HepG2 (cell line): ENCODE measurements around the gene MRPL38. TPM values are rescaled to one million over a fixed set of nuclear protein-coding genes. Genes with fewer than 3 reads are reported as not detected.
A peak's percentile ranks its signal among the peaks of the same experiment; 100 is the strongest.
"Not testable (repeated sequence)": the region's sequence is repeated elsewhere in the genome, so short reads cannot be mapped to it uniquely, and the experiment has no call there.

Experiments used
- ATAC-seq: fragments of 200-7000 bp; cut with Tn5 transposase; 3 replicates; pipeline ENCODE4 v1.9.1; 2020; ENCODE audit warnings: mild to moderate bottlenecking, moderate library complexity
- BruUV-seq: library from RNA; stranded (reverse); fragments of 400-500 nt; replicated peaks from 2 replicates; lab custom pipeline; 2021; lab: Mats Ljungman, UMichigan
- CTCF ChIA-PET: fragments of 300-600 bp; formaldehyde crosslinking; extraction: SDS; loops from one replicate; lab custom pipeline; 2021; ENCODE audit warnings: low total read pairs, inconsistent platforms, low intra/inter-chr PET ratio; lab: Yijun Ruan, JAX
- POLR2A ChIA-PET: fragments of 350-600 bp; sonication (Branson Sonifier 250); formaldehyde crosslinking; loops from one replicate; lab custom pipeline; 2020; ENCODE audit warnings: antibody characterized with exemption, inconsistent platforms; lab: Yijun Ruan, JAX
- DNase-seq: peaks from one replicate; pipeline ENCODE4 v3.0.0-alpha.2; 2015; ENCODE audit warnings: low spot score
- FAIRE-seq: peaks from 3 replicates; lab custom pipeline; 2011; peaks lifted over from hg19 to GRCh38; lab: Jason Lieb, UNC
- H2AFZ ChIP-seq: one replicate; pipeline ENCODE4 v1.6.1; 2011; ENCODE audit warnings: low read length, inconsistent platforms
- H3K27ac ChIP-seq: fragments of 300-600 bp; 3 replicates; pipeline ENCODE4 v1.8.0; 2011; ENCODE audit warnings: mixed run types, mild to moderate bottlenecking, mixed read lengths, low read length, inconsistent platforms; ENCODE audit not compliant: insufficient read depth; ENCODE audit errors: extremely low read length
- H3K27me3 ChIP-seq, 2 experiments: fragments of 200-600 bp in 1 of 2; 2 replicates in 1 of 2; 3 replicates in 1 of 2; pipeline versions ENCODE4 v1.6.0 to v1.8.0; 2011; ENCODE audit warnings: low read length in 2 of 2, mild to moderate bottlenecking in 2 of 2, moderate library complexity in 2 of 2, inconsistent platforms in 1 of 2; ENCODE audit not compliant: insufficient read depth in 2 of 2, control insufficient read depth in 1 of 2
- H3K36me3 ChIP-seq, 2 experiments: fragments of 200-600 bp in 1 of 2; replicated peaks in 1 of 2; 2 replicates in 1 of 2; 3 replicates in 1 of 2; pipeline versions ENCODE4 v1.5.1 to v1.8.0; 2011; ENCODE audit warnings: low read length in 2 of 2, inconsistent platforms in 1 of 2; ENCODE audit not compliant: insufficient read depth in 2 of 2, control insufficient read depth in 1 of 2
- H3K4me1 ChIP-seq: 2 replicates; pipeline ENCODE4 v1.5.1; 2012; ENCODE audit warnings: low read length, inconsistent platforms; ENCODE audit not compliant: insufficient read depth
- H3K4me2 ChIP-seq: 2 replicates; pipeline ENCODE4 v1.6.0; 2011; ENCODE audit warnings: low read depth, low read length, inconsistent platforms
- H3K4me3 ChIP-seq, 3 experiments: fragments of 200-600 bp in 1 of 3; sonication (generic), shearing (Covaris generic) in 1 of 3; replicated peaks in 1 of 3; 2 replicates each; pipeline ENCODE4 v1.5.1; 2011 to 2016; ENCODE audit warnings: low read length in 3 of 3, inconsistent platforms in 2 of 3, low read depth in 2 of 3, mild to moderate bottlenecking in 2 of 3, control low read depth in 1 of 3, mixed read lengths in 1 of 3; ENCODE audit not compliant: insufficient read depth in 1 of 3
- H3K79me2 ChIP-seq: one replicate; pipeline ENCODE4 v1.6.1; 2011; ENCODE audit warnings: low read length, inconsistent platforms; ENCODE audit not compliant: insufficient read depth
- H3K9ac ChIP-seq: 2 replicates; pipeline ENCODE4 v1.6.0; 2011; ENCODE audit warnings: mild to moderate bottlenecking, low read depth, low read length, inconsistent platforms; ENCODE audit not compliant: insufficient read depth
- H3K9me3 ChIP-seq: 2 replicates; pipeline ENCODE4 v1.5.1; 2012; ENCODE audit warnings: mild to moderate bottlenecking, low read length
- H4K20me1 ChIP-seq: 2 replicates; pipeline ENCODE4 v1.6.0; 2011; ENCODE audit warnings: inconsistent platforms, mild to moderate bottlenecking, low read length, moderate library complexity; ENCODE audit not compliant: insufficient read depth
- ARHGAP35 ChIP-seq: sonication (generic); formaldehyde crosslinking; IDR thresholded peaks from 2 replicates; pipeline ENCODE4 v1.9.0; 2022; ENCODE audit warnings: mild to moderate bottlenecking, inconsistent platforms, moderate library complexity, missing genetic modification reagents, borderline replicate concordance
- MED13 ChIP-seq: sonication (generic); formaldehyde crosslinking; IDR thresholded peaks from 2 replicates; pipeline ENCODE4 v1.5.0; 2020; ENCODE audit warnings: missing genetic modification reagents
- NFATC3 ChIP-seq: sonication (generic); formaldehyde crosslinking; IDR thresholded peaks from 2 replicates; pipeline ENCODE4 v1.5.1; 2020; ENCODE audit warnings: mild to moderate bottlenecking, missing genetic modification reagents
- POLR2G ChIP-seq: fragments of 200-400 bp; formaldehyde crosslinking; IDR thresholded peaks from 2 replicates; pipeline ENCODE4 v1.6.1; 2018; ENCODE audit warnings: mild to moderate bottlenecking, low read depth, low read length, moderate library complexity
- STAG1 ChIP-seq: sonication (generic); formaldehyde crosslinking; IDR thresholded peaks from 2 replicates; pipeline ENCODE4 v1.4.0; 2020; ENCODE audit warnings: missing genetic modification reagents
- ZNF121 ChIP-seq: sonication (generic); formaldehyde crosslinking; IDR thresholded peaks from 2 replicates; pipeline ENCODE4 v1.5.0; 2020; ENCODE audit warnings: mild to moderate bottlenecking, missing genetic modification reagents
- ZNF20 ChIP-seq: sonication (generic); formaldehyde crosslinking; IDR thresholded peaks from 2 replicates; pipeline ENCODE4 v1.4.0; 2020; ENCODE audit warnings: mild to moderate bottlenecking, moderate library complexity, missing genetic modification reagents
- ZNF253 ChIP-seq: sonication (generic); formaldehyde crosslinking; IDR thresholded peaks from 2 replicates; pipeline ENCODE4 v1.8.0; 2022; ENCODE audit warnings: mild to moderate bottlenecking, missing genetic modification reagents, borderline replicate concordance
- ZNF264 ChIP-seq: sonication (generic); formaldehyde crosslinking; IDR thresholded peaks from 2 replicates; pipeline ENCODE4 v1.4.0; 2020; ENCODE audit warnings: missing genetic modification reagents
- ZNF430 ChIP-seq: sonication (generic); formaldehyde crosslinking; IDR thresholded peaks from 2 replicates; pipeline ENCODE4 v1.9.0; 2021; ENCODE audit warnings: mild to moderate bottlenecking, missing genetic modification reagents
- ZNF704 ChIP-seq: sonication (generic); formaldehyde crosslinking; IDR thresholded peaks from 2 replicates; pipeline ENCODE4 v1.8.1; 2023; ENCODE audit warnings: mild to moderate bottlenecking, inconsistent platforms, moderate library complexity, missing genetic modification reagents, borderline replicate concordance
- ZNF770 ChIP-seq: sonication (generic); formaldehyde crosslinking; IDR thresholded peaks from 2 replicates; pipeline ENCODE4 v1.5.0; 2020; ENCODE audit warnings: mild to moderate bottlenecking, missing genetic modification reagents
- WGBS: methylation state at CpG from one replicate; pipeline ENCODE4 v1.1.6; 2017; ENCODE audit warnings: low lambda C conversion rate; 5-methylcytosine and 5-hydroxymethylcytosine counted together
- in situ Hi-C: cut with HindIII; loops from 2 replicates; pipeline ENCODE4 v1.10.0; 2017; ENCODE audit warnings: low pct_unique_long_range_greater_than_20kb; ENCODE audit not compliant: extremely low pct_ligation_motif_present
- intact Hi-C: fragments of 100-400 bp; cut with micrococcal nuclease; formaldehyde crosslinking; loops from one replicate; pipeline ENCODE4 v1.10.0; 2022; ENCODE audit not compliant: unreplicated experiment
- polyA plus RNA-seq, 8 experiments: library from polyadenylated mRNA; depleted of rRNA in 3 of 8; stranded (reverse) in 7 of 8; unstranded in 1 of 8; fragments of >200 nt; fragmentation: Illumina TruSeq in 4 of 8; extraction: Trizol in 4 of 8; gene quantifications; 2 replicates each; pipeline versions ENCODE4 v1.2.1 to v1.2.3, GENCODE V29; 2011 to 2016; ENCODE audit warnings: low read depth in 4 of 8, missing spikeins in 1 of 8, mixed read lengths in 1 of 8; ENCODE audit not compliant: insufficient read depth in 1 of 8
- total RNA-seq, 5 experiments: library from RNA; depleted of rRNA; stranded (reverse); fragments of >200 nt; fragmentation: Illumina TruSeq; extraction: Trizol; gene quantifications; 2 replicates each; pipeline ENCODE4 v1.2.3, GENCODE V29; 2016; ENCODE audit warnings: low read depth in 1 of 5

The MRPL38 gene
- total and polyA plus RNA-seq, 2 of the 13 experiments (the other 11 are each of a cell fraction or from before 2014, with no cell fraction given), result 83.7 to 125 TPM

DNA sequence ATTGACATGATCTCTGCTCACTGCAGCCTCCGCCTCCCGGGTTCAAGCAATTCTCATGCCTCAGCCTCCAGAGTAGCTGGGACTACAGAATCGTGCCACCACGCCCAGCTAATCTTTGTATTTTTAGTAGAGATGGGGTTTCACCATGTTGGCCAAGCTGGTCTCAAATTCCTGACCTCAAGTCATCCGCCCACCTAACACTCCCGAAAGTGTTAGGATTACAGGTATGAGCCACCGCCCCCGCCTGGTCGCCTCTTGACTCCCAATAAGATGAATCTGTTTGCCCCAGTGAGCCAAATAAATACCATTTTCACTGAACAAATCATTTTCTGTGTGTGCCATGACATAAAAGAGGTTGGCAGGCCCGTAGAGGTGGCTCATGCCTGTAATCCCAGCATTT is 45.3 kb downstream of the MRPL38 start:
- Histone ChIP-seq H3K4me1 (peaks cover 54% of the 10 kb centered on the region), H3K4me2 (peak overlapping the region; percentile 68; the same call in 1 of the 2 replicates)
- H3K9me3 ChIP-seq, H3K27me3 ChIP-seq, H3K36me3 ChIP-seq, H3K79me2 ChIP-seq, H3K9ac ChIP-seq, H3K4me3 ChIP-seq, H2AFZ ChIP-seq, in situ Hi-C loops, FAIRE-seq, DNase-seq, H4K20me1 ChIP-seq: not testable (repeated sequence)
- 60% methylated on average over 10 of the region's 10 CpGs for WGBS
- intact Hi-C loops, result loop anchor here (1.0 to 5.0 kb wide), 2 partner anchors 33 to 43 kb away; no protein-coding TSS in a partner anchor
- TF ChIP-seq ZNF121 (CRISPR knock-in tag), result peak; percentile 45; the same call in 1 of the 2 replicates
- peak; percentile 52; the same call in 1 of the 2 replicates for TF ChIP-seq ZNF770 (CRISPR knock-in tag)
- TF ChIP-seq, all 625 proteins: peak for 2; not testable (repeated sequence) for 623
- POLR2A ChIA-PET, result interaction anchor here (1.7 to 12.8 kb wide), 4 partner anchors 14 to 80 kb away, joined by 11 to 454 read pairs (median 153); partner anchors contain the start of genes TRIM47 and UNC13D
- H3K27ac ChIP-seq, CTCF ChIA-PET, ATAC-seq, BruUV-seq: not testable (repeated sequence)

GRCh38 chr17:75856062-75856756 is 48.5 kb downstream of the MRPL38 start:
- ChIA-PET POLR2A (interaction anchor here (0.6 to 12.8 kb wide), 27 partner anchors 9 to 359 kb away, joined by 3 to 454 read pairs (median 10); partner anchors contain the start of genes ACOX1, GALK1, MRPL38 and RECQL5), CTCF (interaction anchor here (1.1 kb wide), 2 partner anchors 20 to 22 kb away, joined by 3 read pairs; partner anchors contain the start of gene TRIM47)
- FAIRE-seq (peak; percentile 34), DNase-seq (peak; percentile 64), ATAC-seq (peak; percentile 62)
- in situ Hi-C loops (no loop called here), intact Hi-C loops (loop anchor here (5.0 kb wide), 1 partner anchor 36 kb away; no protein-coding TSS in a partner anchor)
- peak overlapping the region; percentile 89 for H3K9ac ChIP-seq
- no peak overlapping the region for H2AFZ ChIP-seq
- H3K79me2 ChIP-seq, result peaks cover 17% of the 10 kb centered on the region
- no peaks in the 10 kb centered on the region; a peak in 1 of 5 replicates for H3K27me3 ChIP-seq
- H3K4me2 ChIP-seq, result peak overlapping the region; percentile 97
- under 1% methylated on average over 20 of the region's 24 CpGs for WGBS
- H3K9me3 ChIP-seq, result no peaks in the 10 kb centered on the region
- peaks cover 53% of the 10 kb centered on the region for H3K4me1 ChIP-seq
- BruUV-seq, result TSS peak; percentile 89
- peak overlapping the region; percentile 78 to 90 (median 81) for H3K4me3 ChIP-seq
- peaks cover 2 to 3% of the 10 kb centered on the region in 2 experiments; a peak in 4 of 5 replicates for H3K36me3 ChIP-seq
- H3K27ac ChIP-seq, result peak overlapping the region; percentile 89
- peaks cover 4% of the 10 kb centered on the region; the same call in 1 of the 2 replicates for H4K20me1 ChIP-seq
- TF ChIP-seq POLR2G, result 0 out of 2 replicates have a peak, but pooled peaks have one; percentile 1
- TF ChIP-seq NFATC3, result 0 out of 2 replicates have a peak, but pooled peaks have one; percentile 80
- TF ChIP-seq ZNF20, result no peak
- peak; percentile 56; the same call in 1 of the 2 replicates for TF ChIP-seq STAG1 (CRISPR knock-in tag)
- peak; percentile 19; the same call in 1 of the 2 replicates for TF ChIP-seq MED13
- TF ChIP-seq ZNF264 (CRISPR knock-in tag), result no peak; the same call in 1 of the 2 replicates
- 0 out of 2 replicates have a peak, but pooled peaks have one; percentile 4 for TF ChIP-seq ARHGAP35
- 0 out of 2 replicates have a peak, but pooled peaks have one; percentile 3 for TF ChIP-seq ZNF253 (CRISPR knock-in tag)
- peak; percentile 33; the same call in 1 of the 2 replicates for TF ChIP-seq ZNF704 (CRISPR knock-in tag)
- TF ChIP-seq ZNF430 (CRISPR knock-in tag), result 0 out of 2 replicates have a peak, but pooled peaks have one; percentile 3
